GM21529 (cell line): ENCODE measurements around the gene TECPR2.
"Not testable (repeated sequence)": the region's sequence is repeated elsewhere in the genome, so short reads cannot be mapped to it uniquely, and the experiment has no call there.

Experiments used
- ATAC-seq: cut with Tn5 transposase; IDR thresholded peaks from one replicate; pipeline ENCODE4 v1.9.1; 2021; ENCODE audit not compliant: unreplicated experiment

Gene TECPR2

GRCh38 chr14:102362545-102363181 is at the start of gene TECPR2, which contains the start of gene CINP:
TECPR2 (plus strand) TSS chr14:102362941; CDS start chr14:102376722, 13,781 bp downstream.
CINP (minus strand) TSS chr14:102362890; CDS start chr14:102362851, 39 bp downstream.
- peak; percentile 93 for ATAC-seq

GRCh38 chr14:102314242-102315011 is 48.3 kb upstream of the TECPR2 start:
- peak; percentile 54 for ATAC-seq

- no peak for ATAC-seq
Observed at GRCh38 chr14:102315121-102315520, 47.6 kb upstream of the TECPR2 start.

DNA sequence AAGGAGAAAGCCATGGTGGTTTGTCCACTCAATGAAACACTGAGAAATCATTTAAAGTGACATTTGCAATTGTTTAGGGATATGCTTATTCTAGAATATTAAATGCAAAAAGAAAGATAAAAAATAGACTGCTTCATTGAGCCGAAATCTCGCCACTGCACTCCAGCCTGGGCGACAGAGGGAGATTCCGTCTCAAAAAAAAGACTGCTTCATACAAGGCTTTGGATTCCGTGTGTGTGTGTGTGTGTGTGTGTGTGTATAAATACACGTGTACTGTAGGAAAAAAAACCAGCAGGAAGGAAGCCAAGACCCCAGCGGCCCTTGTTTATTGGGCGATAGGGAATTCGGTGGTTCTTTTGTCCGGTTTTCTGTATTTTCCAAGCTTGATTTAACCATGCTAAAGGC is 46.4 kb upstream of the TECPR2 start:
- no peak for ATAC-seq

DNA sequence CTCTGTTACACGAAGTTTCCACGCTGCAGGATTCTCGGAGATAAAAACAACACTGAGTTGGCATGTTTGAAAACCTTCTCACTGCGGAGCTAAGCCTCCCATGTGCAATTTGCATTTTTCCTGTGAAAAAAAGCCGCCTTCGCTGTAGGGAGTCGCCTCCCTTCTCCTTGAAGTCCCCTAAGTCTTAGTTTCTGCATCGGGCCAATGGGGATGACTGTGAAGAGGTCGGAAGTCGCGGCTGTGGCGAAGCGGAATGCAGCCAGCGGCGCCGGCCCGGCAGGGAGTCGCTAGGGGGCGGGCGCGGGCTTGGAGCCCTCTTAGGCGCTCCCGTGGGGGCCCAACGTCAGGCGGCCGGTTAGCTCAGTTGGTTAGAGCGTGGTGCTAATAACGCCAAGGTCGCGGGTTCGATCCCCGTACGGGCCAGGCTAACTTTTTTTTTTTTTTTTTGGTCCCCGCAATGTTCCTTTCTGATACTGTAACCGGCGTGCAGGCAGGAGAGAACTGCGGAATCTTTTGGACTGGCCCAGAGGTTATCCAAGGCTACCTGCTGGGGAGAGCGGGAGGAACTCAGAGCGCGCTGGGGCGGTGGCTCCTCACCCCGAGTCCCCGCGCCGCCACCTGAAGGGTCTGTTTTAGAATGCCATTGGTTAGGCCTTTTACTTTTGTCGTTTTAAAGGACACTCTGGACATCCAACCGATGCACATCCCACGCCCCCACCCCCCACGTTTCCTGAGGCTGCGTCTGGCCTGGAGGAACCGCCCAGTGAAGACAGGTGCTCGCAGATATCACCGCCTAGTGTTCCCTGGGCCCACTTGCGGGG is 45.8 kb upstream of the TECPR2 start:
- ATAC-seq: peak; percentile 60

DNA sequence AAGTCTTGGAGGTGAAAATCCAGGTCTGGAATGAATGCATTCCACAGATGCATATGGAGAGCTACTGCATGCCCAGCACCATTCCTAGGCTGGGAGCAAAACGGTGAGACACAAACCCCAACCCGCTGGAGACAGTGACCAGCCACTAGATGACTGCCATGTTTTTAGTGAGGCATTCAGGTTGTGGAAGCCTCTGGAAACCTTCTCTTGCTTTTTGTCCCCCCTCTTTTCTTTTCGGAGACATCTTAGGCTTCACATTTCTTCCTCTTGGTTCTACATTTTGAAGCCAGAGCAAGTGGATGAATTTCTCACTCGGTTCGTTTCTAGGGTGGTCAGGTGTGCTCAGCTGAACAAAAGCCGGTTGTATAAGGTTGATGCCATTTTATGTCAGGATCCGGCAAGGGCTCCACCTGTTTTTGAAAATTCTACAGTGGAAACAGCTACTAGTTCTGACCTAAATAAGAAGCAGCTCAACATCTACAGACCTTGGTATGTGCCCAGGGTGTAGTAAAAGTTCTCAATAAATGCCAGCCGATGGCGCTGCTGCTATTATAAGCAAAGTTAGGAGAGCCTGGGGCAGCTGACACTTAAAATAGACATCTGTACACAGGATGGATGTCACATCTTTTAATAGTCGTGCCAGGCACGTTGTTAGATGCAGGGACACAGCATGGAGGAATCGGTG is 45.0 kb upstream of the TECPR2 start:
- no peak for ATAC-seq

GRCh38 chr14:102318781-102319276 is 43.9 kb upstream of the TECPR2 start:
- no peak for ATAC-seq

GRCh38 chr14:102319351-102320032 is 43.2 kb upstream of the TECPR2 start, which contains the start of gene ZNF839:
ZNF839 (plus strand) TSS chr14:102319746; CDS start chr14:102319766, 20 bp downstream.
- peak; percentile 54 for ATAC-seq

GRCh38 chr14:102320033-102320660 is 42.6 kb upstream of the TECPR2 start:
- ATAC-seq: peak; percentile 9

GRCh38 chr14:102320671-102321455 is 41.9 kb upstream of the TECPR2 start:
- no peak for ATAC-seq

DNA sequence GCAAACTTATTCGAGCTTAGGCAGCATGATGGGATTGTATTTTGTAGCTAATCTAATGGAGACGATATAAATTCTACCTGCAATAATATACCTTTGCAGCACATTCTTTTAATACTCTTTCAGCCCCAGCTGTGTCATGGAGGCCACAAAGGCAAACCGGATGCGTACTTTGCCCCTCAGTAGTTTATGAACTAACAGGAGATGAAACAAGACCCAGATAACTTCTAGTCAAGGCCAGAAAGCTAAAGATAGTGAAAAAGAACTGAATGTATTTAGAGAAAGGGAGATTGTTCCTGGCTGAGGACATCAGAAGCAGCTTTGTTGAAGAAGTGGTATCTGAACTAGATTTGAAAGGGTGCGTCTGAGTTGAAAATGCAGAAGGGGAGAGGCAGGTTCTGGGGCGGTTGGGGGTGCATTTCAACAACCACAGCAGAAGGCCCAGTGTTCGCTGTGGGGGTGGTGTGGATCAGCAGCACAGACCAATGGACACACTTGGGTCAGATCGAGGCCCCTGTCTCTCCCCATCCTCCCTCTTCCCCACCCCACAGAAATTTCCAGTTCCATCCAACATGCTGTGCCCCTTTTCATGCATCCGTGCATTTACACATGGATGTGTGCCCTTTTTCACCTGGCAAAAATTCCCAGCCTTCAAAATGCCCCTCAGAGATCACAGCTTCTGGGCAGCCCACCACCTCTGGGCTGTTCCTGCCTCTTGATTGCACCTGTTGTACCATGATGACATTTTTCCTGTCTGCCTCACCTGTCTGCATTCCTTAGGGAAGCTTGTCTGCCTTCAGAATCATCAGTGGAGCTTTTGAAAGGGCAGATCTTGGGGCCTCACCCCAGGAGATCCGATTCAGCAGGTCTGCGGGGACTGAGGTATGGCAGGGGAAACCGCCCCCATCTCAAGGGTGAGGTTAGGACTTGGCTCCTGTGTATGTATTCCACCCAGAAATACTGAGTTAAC is 41.0 kb upstream of the TECPR2 start:
- ATAC-seq: no peak

- no peak for ATAC-seq
Observed at GRCh38 chr14:102323102-102323501, 39.6 kb upstream of the TECPR2 start.

DNA sequence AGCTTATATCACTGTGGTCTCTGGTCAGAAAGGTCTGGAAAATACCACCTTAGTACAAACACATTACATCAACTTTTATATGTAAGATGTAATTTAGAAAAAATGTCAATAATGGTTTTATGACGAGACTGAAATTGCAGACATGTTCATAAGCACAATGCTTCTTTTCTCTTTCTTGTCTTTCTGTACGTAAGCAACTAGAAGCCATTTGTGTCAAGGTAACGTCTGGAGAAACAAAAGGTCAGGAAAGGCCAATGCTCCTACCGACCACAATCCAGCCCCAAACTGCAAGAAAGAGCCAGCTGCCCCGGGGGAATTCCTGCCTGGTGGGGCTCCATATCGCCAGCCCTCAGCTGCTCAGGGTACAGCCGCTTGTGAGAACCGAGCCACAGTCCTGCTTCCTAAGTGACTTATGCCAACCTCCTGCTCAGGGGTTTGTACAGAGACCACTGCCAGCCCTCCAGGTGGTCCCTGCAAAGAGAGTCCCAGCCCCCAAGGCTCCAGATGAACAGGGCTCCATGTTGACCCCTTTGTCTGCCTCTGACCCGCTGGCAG is 36.9 kb upstream of the TECPR2 start:
- no peak for ATAC-seq

DNA sequence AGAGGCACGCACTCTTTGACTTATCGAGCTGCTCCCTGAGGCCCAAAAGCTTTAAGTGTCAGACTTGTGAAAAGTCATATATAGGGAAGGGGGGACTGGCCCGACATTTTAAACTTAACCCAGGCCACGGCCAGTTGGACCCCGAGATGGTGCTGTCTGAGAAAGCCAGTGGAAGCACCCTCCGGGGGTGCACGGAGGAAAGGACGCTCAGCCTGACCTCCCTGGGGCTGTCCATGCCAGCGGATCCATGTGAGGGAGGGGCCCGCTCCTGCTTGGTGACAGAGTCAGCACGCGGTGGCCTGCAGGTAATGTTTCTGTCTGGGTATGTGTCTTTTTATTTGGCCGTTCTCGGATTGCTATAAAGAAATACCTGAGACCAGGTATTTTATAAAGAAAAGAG is 36.2 kb upstream of the TECPR2 start:
- no peak for ATAC-seq

DNA sequence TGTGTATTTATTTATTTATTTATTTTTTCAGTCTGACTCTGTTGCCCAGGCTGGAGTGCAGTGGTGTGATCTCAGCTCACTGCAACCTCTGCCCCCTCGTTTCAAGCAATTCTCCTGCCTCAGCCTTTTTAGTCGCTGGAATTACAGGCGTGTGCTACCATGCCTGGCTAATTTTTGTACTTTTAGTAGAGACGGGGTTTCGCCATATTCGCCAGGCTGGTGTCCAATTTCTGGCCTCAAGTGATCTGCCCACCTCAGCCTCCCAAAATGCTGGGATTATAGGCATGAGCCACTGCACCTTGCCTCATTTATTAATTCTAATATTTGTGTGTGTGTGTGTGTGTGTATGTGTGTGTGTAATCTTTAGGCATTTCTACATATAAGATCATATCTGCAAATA is 33.4 kb upstream of the TECPR2 start:
- ATAC-seq: not testable (repeated sequence)

- no peak for ATAC-seq
Observed at GRCh38 chr14:102330806-102331205, 31.9 kb upstream of the TECPR2 start.

DNA sequence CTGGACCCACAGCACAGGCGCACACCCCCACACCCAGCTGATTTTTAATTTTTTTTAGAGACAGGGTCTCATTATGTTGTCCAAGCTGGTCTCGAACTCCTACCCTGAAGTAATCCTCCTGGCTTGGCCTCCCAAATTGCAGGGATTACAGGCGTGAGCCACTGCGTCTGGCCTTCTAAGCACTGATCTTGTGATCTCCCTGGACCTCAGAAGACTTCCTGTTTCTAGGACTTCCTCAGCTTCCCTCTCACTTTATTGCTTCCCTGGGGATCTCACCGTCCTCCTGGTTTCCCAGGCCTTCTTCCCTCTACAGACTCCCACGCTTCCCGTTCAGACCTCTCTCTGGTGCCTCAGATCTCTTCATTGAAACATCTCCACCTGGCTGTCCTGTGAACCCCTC is 29.4 kb upstream of the TECPR2 start:
- no peak for ATAC-seq
